ENCODE measurements around the gene ABLIM2. TPM values are rescaled to one million over a fixed set of nuclear protein-coding genes. Genes with fewer than 3 reads are reported as not detected.
A peak's percentile ranks its signal among the peaks of the same experiment; 100 is the strongest.

Gene ABLIM2
- total and polyA plus RNA-seq, 3 donors from 2014 or later = 5.2 to 7.5 (median 6.9) TPM

DNA sequence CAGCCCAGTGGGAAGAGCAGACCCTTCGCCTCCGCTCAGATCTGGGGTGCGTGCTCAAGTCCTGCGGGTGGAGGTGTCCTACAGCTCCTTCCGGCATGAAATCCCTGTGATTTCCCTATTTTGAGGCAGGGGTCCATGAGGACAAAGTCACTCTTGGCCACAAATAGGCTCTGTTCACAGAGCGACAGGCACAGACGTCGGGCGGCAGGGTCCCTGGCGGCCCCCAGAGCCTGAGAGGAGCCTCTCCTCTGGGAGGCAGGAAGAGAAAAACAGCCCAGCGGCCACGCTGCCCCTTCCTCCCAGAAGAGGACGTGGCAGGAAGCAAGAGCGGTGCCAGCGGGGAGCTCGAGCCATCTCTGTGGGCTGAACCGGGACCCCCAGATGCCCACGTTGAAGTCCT, 38.7 kb downstream of the ABLIM2 start:
- Histone ChIP-seq H3K27ac (no peak overlapping the region), H3K36me3 (ENCODE audit: low read depth, missing control alignments) (no peaks in the 10 kb centered on the region), H3K9me3 (no peaks in the 10 kb centered on the region), H3K4me1 (peaks cover 10% of the 10 kb centered on the region), H3K27me3 (no peaks in the 10 kb centered on the region), H3K4me3 (no peak overlapping the region)
- TF ChIP-seq POLR2A (IDR thresholded peaks at IDR 0.05) (no peak), CTCF (IDR thresholded peaks at IDR 0.05) (no peak)
- intact Hi-C loops (cut with DNase I; ENCODE audit: low total_unique reads) = no loop called here
- 89 to 92% methylated on average over 18 of the region's 18 CpGs for WGBS, 2 donors
- no peak for DNase-seq

DNA sequence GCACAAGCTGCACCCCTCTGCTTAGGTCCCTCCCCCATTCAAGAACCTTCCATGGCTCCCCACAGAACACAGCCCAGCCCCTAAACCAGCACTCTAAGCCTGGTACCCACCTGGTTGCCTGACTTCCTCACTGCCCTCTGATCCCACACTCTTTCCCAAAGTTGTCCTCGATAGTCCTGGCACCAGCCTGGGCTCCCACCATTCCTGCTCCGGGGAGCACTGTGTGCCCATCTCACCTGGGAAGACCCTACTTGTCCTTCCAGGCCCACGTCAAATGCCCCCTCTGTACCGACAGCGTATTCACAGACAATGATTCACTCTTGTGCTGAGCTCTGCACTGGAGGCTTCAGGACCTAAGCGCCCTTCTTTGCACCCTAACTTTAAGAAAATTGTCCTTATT, 40.1 kb downstream of the ABLIM2 start:
- no peak for DNase-seq
- Histone ChIP-seq H3K27ac (no peak overlapping the region), H3K4me1 (peaks cover 14% of the 10 kb centered on the region), H3K9me3 (no peaks in the 10 kb centered on the region), H3K27me3 (no peaks in the 10 kb centered on the region), H3K4me3 (no peak overlapping the region), H3K36me3 (ENCODE audit: low read depth, missing control alignments) (no peaks in the 10 kb centered on the region)
- intact Hi-C loops (cut with DNase I; ENCODE audit: low total_unique reads) = no loop called here
- WGBS, 2 donors = 95 to 96% methylated on average over 6 of the region's 6 CpGs
- TF ChIP-seq CTCF (IDR thresholded peaks at IDR 0.05) = no peak
- TF ChIP-seq POLR2A (IDR thresholded peaks at IDR 0.05) = no peak

GRCh38 chr4:8118035-8118434, 40.6 kb downstream of the ABLIM2 start:
- peak overlapping the region; percentile 31 to 41 for H3K27ac ChIP-seq

DNA sequence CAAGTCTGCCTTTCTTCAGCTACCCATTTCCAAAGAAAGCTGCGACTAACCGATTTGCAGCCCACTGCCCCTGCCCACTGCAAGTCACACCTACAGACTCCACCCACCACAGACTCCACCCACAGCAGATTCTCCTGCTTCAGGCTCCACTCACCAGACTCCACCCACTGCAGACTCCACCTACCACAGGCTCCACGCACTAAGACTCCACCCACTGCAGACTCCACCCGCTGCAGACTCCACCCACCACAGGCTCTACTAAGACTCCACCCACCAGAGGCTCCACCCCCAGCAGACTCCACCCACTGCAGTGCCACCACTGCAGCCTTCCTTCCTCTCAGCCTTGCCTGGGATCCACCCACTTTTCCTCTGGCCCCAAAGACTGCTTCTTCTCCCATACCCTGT, 41.3 kb downstream of the ABLIM2 start:
- Histone ChIP-seq H3K9me3 (no peaks in the 10 kb centered on the region), H3K4me1 (peaks cover 15% of the 10 kb centered on the region), H3K4me3 (no peak overlapping the region), H3K36me3 (ENCODE audit: low read depth, missing control alignments) (no peaks in the 10 kb centered on the region), H3K27ac (peak overlapping the region in 1 of 2 donors; percentile 41), H3K27me3 (no peaks in the 10 kb centered on the region)
- TF ChIP-seq CTCF (IDR thresholded peaks at IDR 0.05) = no peak
- no peak for TF ChIP-seq POLR2A (IDR thresholded peaks at IDR 0.05)
- DNase-seq = peak; percentile 75
- intact Hi-C loops (cut with DNase I; ENCODE audit: low total_unique reads) = no loop called here
- WGBS, 2 donors = 28 to 49% methylated on average over 4 of the region's 4 CpGs

More at GRCh38 chr4:8118035-8118434, 40.6 kb downstream of the ABLIM2 start:
- Histone ChIP-seq H3K9me3 (no peaks in the 10 kb centered on the region), H3K27me3 (no peaks in the 10 kb centered on the region), H3K4me3 (no peak overlapping the region), H3K4me1 (peaks cover 15% of the 10 kb centered on the region), H3K36me3 (ENCODE audit: low read depth, missing control alignments) (no peaks in the 10 kb centered on the region)
- DNase-seq = no peak
- TF ChIP-seq CTCF (IDR thresholded peaks at IDR 0.05) (no peak), POLR2A (IDR thresholded peaks at IDR 0.05) (no peak)
- intact Hi-C loops (cut with DNase I; ENCODE audit: low total_unique reads) = no loop called here
- 81% methylated on average over 6 of the region's 6 CpGs; no CpG with 5 or more reads in 1 of the 2 donors for WGBS, 2 donors

DNA sequence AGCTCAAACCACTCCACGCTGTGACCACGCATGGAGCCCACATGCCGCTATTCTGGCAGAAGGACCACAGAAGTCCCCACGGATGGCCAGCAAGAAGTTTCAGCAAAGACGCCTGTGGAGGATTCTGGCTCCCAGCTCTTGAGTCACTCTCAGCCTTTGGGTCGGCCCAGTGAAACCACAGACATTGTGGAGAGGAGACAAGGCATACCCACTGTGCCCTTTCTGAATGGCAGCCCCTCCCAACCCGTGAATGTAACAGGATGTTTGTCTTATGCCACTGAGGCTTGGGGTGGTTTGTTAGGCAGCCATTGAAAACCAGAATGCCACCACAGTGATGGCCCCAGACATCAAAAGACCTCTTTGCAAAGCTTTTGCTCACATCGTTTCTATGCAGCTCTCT, 42.7 kb downstream of the ABLIM2 start:
- H3K4me1 ChIP-seq = peaks cover 15% of the 10 kb centered on the region
- DNase-seq = no peak

More for the DNA sequence above, 42.7 kb downstream of the ABLIM2 start:
- Histone ChIP-seq H3K36me3 (ENCODE audit: low read depth, missing control alignments) (no peaks in the 10 kb centered on the region), H3K9me3 (no peaks in the 10 kb centered on the region), H3K4me3 (no peak overlapping the region), H3K27ac (no peak overlapping the region), H3K27me3 (no peaks in the 10 kb centered on the region)
- 76 to 79% methylated on average over 8 of the region's 8 CpGs for WGBS, 2 donors
- intact Hi-C loops (cut with DNase I; ENCODE audit: low total_unique reads) = no loop called here
- TF ChIP-seq CTCF (IDR thresholded peaks at IDR 0.05) = no peak
- no peak for TF ChIP-seq POLR2A (IDR thresholded peaks at IDR 0.05)
